HG02763 (cell line): ENCODE data around the gene TAS1R3.

ENCODE experiments used
- ATAC-seq: cut with Tn5 transposase; IDR thresholded peaks from one replicate; pipeline ENCODE4 v1.9.1; 2021; ENCODE audit warnings: mild to moderate bottlenecking, moderate library complexity; ENCODE audit not compliant: unreplicated experiment

The TAS1R3 gene

DNA sequence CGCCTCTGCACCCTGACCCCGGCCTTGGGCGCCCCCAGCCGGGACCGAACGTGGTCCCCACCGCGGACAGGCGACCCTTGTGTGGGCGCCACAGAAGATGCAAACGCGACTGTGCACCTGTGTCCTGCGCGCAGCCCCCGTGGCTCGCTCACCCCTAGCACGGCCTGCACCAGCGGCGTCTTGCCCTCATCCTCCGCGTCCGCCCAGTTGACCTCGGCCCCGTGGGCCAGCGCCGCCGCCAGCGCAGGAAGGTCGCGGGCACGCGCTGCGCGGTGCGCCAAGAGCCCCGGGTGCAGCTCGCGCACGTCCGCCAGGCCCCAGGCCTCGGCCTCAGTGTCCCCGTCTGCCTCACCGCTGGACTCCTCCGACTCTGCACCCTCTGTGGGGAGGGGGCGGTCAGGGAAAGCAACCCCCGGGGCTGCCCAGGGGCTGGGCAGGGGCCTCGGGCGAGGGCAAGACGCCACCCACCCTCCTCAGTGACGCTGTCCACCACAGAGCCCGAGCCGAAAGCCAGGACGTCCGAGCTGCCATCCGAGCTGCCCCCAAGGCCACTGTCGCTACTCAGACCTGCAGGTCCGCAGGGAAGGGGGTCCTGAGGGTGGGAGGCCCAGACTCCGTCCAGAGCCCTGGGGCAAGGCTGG lies 36.7 kb upstream of the TAS1R3 start:
- ATAC-seq: no peak

DNA sequence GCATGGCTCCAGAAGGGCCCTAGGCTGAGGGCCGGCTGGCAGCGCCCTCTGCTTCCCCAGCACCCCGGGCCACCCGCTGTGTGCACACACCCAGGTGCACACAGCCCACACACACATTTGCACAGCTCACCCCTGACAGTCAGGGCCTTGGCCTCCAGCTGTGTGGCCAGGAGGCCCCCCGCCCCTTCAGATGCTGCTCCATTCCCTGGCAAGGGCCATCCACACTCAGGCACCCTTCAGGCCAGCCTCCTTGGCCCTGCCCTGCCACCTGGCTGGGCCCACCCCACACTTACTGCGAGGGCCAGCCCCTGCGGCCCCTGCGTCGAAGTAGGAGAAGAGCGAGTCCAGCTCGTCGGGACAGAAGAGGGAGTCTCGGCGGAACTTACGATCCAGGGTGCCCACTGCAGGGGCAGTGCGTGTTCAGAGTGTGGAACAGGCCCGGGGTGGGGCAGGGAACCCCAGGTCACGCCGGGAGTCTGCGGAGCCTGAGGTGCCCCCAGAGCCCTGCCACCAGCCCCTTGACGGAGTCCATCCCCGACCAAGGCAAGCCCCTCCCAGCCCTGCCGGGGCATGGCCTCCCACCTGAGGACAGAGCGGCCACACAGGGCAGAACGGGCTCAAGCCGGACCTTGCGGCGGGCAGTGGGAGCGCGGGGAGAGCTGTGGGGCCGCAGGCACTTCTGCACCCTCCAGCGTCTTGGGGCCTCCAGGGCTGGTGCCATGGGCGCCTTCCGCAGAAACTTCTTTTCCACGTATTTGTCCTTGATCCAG lies 35.7 kb upstream of the TAS1R3 start:
- ATAC-seq: no peak

DNA sequence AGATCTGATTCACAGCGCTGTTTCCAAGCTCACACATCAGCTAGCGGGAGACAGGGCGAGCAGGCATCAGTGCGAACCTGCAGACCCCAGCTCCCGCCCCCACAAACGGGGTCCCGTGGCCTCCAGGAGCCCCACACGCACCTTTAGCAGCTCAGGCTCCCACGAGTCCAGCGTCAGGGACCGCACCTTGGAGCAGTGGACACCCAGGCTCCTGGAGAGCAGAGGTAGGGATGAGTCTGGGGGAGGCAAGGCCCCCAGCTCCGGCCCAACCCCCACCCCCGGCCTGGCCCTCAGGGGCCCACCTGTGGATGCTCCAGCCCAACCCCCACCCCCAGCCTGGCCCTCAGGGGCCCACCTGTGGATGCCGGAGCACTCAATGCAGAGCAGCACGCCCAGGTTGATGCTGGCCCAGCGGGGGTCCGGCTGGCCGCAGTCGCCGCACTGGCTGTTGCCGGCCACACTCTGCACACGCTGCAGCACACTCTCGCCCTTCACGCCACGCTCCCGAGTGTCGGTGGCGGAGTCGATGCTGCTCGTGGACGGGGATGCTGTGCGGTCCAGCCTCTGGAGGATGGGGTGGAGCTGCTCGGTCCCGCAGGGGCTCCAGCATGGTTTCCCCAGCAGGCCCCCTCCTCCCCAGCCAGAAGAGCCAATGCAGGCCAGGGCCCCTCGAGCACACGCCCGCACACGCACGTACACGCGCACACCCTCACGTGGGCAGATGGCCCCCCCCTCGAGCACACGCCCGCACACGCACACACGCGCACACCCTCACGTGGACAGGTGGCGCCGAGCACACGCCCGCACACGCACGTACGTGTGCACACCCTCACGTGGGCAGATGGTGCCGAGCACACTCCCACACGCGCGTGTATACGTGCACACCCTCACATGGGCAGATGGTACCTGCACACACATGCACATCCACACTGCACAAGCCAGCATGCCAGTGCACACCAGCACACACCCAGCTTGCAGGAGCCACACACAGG lies 34.7 kb upstream of the TAS1R3 start:
- ATAC-seq: no peak

DNA sequence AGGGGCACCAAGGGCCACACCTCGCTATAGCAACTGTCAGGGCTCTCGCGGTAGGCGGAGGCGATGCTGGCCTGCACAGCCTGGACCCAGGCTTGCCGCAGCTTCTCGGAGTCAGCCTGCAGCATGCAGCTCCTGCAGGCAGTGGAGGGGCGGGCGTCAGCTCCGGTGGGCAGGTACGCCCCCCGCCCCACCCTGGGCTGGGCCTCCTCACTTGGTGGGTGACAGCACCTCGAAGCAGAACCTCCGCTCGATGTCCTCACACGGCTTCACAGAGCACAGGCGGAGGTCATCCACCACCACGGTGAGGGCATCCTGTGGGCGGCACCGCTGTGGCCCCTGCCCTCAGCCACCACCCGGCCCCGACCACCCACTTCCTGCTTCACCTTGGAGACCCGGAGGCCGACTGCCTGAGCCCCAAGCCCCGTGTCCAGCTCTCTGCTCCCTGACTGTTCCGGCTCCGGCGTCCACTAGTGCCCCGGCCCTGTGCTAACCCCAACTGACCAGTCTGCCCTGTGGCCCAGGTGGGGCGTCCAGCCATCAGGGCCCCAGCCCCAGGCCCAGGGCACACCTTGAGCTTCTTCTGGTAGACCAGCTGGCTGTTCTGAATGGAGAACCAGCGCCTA lies 33.2 kb upstream of the TAS1R3 start:
- ATAC-seq: no peak

DNA sequence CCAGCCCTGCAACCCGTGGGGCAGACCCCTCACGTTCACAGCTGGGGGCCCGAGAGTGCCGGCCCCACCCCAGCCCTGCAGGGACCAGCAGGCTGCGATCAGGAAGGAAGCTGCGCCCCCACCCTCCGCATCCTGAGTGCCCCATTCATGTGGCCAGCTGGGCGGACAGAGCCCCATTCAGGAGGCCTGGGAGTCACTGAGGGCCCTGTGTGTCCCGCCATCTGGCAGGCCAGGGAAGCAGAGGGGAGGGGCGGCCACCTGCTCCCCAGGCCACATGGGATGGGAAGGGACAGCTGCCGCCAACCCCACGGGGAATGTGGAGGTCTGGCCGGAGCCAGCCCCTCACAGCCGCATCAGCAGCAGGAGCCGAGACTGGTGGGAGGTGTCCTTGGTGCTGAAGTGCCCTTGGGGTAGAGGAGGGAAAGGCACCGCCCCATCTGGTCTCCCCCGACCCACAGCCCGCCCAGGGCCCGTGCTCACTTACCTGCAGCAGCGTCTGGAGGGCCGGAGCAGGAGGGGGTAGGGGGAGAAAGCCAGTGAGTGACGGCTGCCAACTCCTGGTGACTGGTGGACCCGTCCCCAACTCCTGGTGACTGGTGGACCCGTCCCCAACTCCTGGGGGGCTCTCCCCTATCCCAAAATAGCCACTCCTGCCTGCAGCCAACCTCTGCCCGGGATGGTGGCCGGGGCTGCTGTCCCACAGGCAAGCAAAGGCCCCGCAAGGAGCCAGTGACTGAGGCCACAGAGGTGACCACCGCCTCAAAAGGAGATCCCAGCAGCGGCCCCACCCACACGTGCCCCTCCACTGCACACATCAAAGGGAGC lies 32.0 kb upstream of the TAS1R3 start:
- ATAC-seq: no peak

DNA sequence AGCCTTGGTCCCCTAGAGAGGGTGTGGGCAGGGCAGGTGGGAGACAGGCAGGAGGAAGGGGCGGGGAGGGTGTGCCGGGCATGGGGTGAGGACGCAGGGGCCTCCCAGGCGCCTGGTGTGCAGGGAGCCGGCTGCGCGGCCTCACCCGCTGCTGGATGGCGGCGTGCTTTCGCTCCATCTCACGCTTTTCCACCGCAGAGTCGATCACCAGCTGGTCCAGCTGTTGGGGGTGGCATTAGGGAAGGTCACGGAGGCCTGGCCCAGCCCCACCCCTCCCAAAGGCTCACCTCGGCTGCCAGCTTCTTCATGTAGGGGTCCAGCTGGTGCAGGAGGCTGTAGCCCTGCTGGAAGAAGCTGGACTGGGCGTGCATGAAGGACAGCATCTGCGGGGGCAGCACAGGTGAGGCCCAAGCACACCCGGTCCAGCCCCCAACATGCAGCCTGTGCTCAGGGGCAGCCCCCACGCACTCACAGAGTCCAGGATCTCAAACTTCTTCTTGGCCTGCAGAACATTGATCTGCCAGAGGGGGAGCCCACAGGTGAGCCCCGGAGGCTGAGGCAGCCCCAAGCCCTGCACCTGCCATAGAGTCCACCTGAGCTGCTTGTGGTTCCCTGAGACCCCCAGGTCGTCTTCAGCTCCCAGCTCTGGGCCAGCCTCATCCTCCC lies 31.3 kb upstream of the TAS1R3 start:
- no peak for ATAC-seq

DNA sequence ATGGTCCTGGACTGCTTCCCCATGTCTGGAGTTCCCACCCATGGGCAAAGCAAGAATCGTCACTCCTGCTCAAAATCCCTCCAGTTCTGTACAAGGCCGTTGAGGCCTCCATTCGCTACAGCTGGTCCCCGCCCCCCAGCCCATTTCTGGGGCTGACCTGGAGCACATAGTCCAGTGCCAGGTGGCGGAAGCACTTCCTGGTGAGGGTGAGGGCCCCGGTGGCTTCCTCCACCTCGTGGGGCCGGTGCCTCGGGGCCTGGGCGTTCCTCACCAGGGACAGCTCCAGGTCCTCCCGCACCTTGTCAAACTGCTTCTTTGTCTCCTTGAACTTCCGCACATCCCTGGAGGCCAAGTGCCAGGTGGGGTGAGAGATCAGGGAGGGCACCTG lies 30.7 kb upstream of the TAS1R3 start:
- ATAC-seq: no peak

DNA sequence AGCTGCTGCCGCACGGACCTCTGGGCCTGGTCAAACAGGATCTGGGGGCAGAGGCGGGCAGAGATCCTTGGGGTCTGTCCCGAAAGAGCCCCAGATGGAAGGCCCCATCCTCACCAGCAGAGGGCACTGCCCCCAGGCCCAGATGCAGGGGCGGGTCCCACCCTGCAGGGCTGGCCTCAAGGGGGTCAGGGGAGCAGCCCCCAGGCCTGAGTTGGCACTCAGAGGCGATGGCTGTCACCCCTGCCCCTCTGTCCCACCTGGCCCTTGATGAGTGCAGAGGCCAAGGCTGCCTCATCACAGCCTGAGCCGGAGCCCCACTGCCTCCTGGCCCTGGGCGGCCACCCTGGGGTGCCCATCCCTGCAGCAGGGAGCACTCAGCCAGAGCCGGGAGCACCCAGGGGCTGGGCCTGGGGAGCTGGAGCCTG lies 29.1 kb upstream of the TAS1R3 start:
- no peak for ATAC-seq

DNA sequence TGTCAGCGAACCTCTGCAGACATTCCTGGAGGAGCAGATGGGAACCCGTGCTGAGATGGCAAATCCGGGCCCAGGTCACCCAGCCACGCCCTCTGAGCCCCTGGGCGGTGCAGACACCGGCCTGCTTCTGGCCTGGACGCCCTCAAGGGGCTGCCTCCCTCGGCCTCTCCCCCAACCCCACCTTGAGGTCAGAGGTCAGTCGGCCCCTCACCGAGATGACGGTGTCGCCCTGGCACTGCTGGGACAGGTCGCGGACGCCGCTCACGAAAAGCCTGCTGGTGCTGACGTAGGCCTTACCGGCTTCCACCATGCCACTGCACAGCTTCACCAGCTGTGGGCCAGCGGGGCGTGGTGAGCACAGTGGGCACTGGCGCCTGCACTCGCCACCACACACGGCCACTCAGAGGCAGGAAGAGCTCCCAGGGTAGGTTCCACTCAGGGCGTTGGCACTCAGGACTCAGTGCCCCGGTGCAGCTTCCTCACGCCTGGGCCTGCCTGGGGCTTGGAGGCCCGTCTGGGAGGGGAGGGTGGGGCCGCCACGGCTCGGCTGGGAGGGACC lies 28.1 kb upstream of the TAS1R3 start:
- ATAC-seq: no peak

DNA sequence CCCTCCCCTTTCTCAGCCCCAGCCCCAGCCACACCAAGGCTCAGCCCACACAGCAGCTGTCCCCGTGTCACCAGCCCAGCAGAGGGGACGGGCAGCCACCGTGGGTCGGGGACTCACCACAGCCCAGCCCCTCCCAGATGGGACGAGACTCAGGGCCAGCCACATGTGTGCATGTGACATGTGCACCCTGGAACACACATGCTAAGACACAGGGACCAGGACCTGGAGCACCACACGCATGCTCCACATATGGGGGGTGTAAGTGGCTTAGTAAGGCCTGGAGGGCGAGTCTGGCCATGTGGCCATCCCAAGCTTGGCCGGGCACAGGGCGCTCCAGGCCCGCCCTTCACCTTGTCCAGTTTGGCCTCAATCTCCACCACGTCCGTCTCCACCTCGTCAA lies 27.3 kb upstream of the TAS1R3 start:
- no peak for ATAC-seq

DNA sequence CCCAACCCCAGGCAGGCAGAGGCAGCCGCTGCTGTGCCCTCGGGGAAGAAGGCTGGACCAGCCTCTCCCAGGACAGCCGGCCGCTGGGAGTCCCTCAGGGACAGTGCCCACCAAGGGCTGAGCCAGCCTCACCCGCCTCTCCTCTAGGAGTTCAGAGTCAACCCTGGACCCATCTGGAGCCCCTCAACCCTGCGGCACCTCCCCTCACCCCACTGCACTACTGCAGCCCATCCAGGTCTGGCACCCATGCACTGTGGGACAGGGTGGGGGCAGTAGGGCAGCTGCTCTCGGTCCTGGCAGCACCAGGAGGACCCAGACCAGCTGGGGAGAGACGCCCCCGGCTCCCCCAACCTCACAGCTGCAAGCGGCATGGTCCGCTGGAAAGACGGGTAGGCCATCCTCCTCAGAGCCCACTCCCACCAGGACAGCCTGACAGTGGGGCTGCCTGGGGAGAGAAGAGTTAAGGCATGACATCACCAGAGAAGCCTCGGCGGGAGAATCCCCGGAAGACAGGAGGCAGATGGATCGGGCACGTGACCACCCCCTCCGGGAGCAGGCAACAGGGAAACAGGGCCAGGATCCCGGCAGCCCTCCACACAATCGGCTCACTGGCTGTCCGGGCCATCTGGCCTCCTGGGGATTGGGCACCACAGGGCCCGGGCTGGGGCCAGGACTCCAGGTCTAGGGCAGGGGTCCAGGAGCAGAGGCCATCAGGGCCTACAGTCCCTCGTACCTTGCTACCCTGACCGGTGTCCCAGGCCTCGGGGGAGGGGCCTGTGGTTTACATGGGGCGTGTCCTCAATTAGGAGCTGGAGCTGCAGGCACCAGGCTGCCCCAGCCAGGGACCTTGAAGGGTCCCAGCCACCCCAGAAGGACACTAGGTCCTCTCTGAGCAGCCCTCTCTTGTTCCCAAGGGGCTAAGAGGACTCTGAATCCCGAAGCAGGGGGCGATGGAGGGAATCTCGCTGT lies 26.5 kb upstream of the TAS1R3 start:
- no peak for ATAC-seq

DNA sequence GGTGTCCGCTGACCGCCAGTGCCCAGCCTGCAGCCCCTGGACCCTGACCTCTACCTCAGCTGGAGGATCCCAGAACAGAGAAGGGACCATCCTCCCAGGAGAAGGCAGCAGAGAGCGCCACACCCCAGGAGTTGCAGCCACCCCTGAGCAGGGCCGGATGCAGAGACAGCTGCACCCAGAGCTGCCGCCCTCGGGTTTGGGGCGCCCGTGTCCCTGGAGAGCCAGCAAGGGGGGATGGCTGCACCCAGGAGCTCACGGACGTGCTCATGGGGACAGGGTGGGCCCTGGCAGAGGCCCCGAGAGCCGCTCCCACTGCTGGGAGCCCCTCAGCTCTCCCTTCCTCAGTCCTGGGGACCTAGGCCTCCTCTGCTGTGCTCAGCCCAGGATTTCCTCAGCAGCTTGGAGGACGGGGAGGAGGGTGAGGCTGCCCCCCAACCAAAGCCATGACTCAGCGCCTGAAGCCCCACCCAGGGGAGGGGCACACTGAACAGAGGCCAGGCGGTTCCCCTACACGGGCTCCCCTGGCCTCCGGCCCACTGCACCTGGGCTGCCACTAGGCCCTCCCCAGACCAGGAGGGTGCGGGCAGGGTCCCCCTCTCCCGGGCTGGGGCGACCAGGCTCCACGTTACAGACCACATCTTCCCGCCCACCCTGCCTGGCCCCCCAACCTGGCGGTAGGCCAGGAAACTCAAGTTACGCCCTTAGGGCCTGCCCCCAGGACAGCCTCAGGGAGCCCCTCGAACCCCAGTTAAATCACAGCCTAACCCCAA lies 25.6 kb upstream of the TAS1R3 start:
- ATAC-seq: no peak

DNA sequence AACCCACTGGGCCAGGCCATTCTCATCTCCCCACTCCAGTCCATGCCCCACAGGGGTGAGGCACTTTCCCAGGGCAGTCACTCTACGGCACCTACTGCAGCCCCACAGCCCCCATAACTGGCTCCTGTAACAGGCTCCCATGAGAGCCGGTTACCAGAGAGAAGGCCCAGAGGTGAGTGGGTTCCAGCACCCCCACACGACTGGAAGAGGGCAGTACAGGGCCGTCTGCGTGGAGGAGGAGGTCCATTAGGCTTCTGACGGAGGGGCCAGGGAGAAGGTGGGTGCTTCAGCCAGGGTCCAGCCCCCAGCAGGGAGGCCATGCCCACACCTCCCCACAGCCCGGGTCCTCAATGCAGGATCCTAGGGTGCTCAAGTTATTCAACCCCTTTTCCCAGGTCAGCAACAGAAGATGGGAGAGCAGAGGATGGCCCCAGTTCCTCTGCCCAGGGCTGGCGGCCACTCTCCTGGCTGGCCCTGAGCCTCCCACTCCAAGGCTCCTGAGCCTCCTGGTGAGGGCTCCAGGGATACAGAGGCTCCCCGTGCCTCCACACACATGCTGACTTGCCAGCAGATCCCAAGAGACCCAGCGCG lies 24.9 kb upstream of the TAS1R3 start:
- ATAC-seq: no peak

DNA sequence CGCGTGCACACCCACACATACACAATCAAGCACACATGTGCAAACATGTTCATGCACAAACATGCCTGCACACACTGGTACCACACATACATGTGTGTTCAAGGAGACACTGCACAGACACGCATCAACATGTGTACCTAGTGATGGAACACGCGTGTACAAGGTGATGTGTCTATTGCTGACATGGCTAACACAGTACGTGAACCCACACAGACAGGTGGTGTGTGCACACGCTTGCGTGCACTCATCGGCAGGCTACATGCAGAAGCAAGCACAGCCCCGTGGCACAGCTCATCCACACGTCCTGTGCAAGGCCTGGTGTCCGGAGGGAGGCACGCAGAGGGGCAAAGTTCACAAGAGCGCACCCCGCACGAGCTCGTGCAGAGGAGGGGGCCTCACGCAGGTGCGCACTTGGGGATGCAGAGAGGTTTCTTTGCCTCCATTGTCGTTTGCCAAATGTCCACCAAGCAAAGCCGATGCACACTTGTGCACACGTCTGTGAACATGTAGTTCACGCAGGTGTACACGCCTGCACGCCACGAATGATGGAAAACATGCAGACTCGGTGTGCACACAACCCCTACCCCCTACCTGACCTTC lies 24.3 kb upstream of the TAS1R3 start:
- ATAC-seq: no peak

DNA sequence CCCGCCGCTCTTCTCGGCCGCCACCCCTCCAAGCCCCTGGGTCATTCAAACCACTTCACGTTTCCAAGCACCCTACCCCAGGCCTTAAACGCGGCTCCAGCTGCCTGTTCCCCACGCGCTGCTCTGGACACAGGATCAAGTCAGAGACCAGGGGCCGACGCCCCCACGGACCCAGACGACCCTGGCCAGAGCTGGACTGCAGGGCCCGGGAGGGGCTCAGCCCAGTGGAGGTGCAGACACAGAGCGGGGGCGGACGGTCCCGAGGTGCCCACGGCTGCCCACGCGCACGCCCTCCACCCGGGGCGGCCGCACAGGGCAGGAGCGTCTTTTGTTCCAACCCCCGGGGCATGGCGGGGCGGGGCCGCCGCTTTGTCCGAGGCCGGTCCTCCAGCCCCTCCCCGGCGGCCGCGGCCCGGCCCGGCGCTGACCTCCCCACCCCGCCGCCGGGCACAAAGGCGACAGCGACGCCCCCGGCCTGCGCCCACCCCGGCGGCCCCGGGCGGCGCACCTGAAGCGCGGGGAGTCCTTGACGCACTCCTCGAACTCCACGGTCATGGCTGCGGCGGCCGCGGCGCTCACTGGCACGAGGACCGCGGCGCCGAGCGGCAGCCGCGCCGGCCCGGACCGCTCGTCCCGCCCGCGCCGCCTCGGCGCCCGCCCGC lies 23.7 kb upstream of the TAS1R3 start:
- ATAC-seq: peak; percentile 2
